Neural cell (in vitro differentiated cells): ENCODE measurements around the gene PAX2. TPM values are rescaled to one million over a fixed set of nuclear protein-coding genes. Genes with fewer than 3 reads are reported as not detected.

Source experiments
- H2AFZ ChIP-seq: fragments of 200-600, 300-800 bp; sonication (generic), shearing (Covaris generic); 2 replicates; pipeline ENCODE4 v1.6.0; 2014; ENCODE audit warnings: low read depth, mild to moderate bottlenecking, antibody characterized with exemption, low read length, moderate library complexity
- H3F3A ChIP-seq: fragments of 200-600 bp; shearing (Covaris generic); 2 replicates; pipeline ENCODE4 v1.6.1; 2016; ENCODE audit warnings: mild to moderate bottlenecking, moderate library complexity, mixed read lengths, antibody characterized with exemption, low read length; ENCODE audit not compliant: insufficient read depth, poor library complexity, severe bottlenecking
- H3K27ac ChIP-seq: fragments of 200-600, 300-800 bp; sonication (generic), shearing (Covaris generic); 2 replicates; pipeline ENCODE4 v1.5.1; 2014; ENCODE audit warnings: mild to moderate bottlenecking, low read length, moderate library complexity
- H3K27me3 ChIP-seq: fragments of 300-800, 200-600 bp; sonication (generic), shearing (Covaris generic); 2 replicates; pipeline ENCODE4 v1.6.0; 2014; ENCODE audit warnings: mild to moderate bottlenecking, low read depth, low read length, moderate library complexity; ENCODE audit not compliant: insufficient read depth
- H3K36me3 ChIP-seq: fragments of 300-800, 200-600 bp; sonication (generic), shearing (Covaris generic); 2 replicates; pipeline ENCODE4 v1.5.1; 2014; ENCODE audit warnings: mild to moderate bottlenecking, antibody characterized with exemption, low read length, moderate library complexity; ENCODE audit not compliant: insufficient read depth
- H3K4me2 ChIP-seq: fragments of 300-800, 200-600 bp; sonication (generic), shearing (Covaris generic); 2 replicates; pipeline ENCODE4 v1.6.0; 2014; ENCODE audit warnings: mild to moderate bottlenecking, low read length
- H3K4me3 ChIP-seq: fragments of 300-800, 200-600 bp; sonication (generic), shearing (Covaris generic); 2 replicates; pipeline ENCODE4 v1.5.1; 2014; ENCODE audit warnings: mild to moderate bottlenecking, low read length, moderate library complexity
- H3K79me2 ChIP-seq: fragments of 200-600 bp; shearing (Covaris generic); replicated peaks from 2 replicates; pipeline ENCODE4 v1.6.0; 2014; ENCODE audit warnings: mild to moderate bottlenecking, low read length, moderate library complexity; ENCODE audit not compliant: insufficient read depth
- H3K9ac ChIP-seq: fragments of 300-800, 200-600 bp; sonication (generic), shearing (Covaris generic); 2 replicates; pipeline ENCODE4 v1.6.1; 2016; ENCODE audit warnings: mild to moderate bottlenecking, low read length, mixed read lengths
- H3K9me2 ChIP-seq: fragments of 200-600 bp; shearing (Covaris generic); 2 replicates; pipeline ENCODE4 v1.6.1; 2016; ENCODE audit warnings: mild to moderate bottlenecking, low read length, mixed read lengths; ENCODE audit not compliant: insufficient read depth
- H3K9me3 ChIP-seq: fragments of 200-600, 300-800 bp; sonication (generic), shearing (Covaris generic); 2 replicates; pipeline ENCODE4 v1.6.1; 2016; ENCODE audit warnings: mild to moderate bottlenecking, mixed run types, low read length, moderate library complexity, mixed read lengths
- H4K20me1 ChIP-seq: fragments of 200-600 bp; shearing (Covaris generic); 2 replicates; pipeline ENCODE4 v1.6.1; 2016; ENCODE audit warnings: mild to moderate bottlenecking, mixed run types; ENCODE audit not compliant: insufficient read depth
- CTCF ChIP-seq: fragments of 450-650 bp; IDR thresholded peaks from 2 replicates; pipeline ENCODE4 v1.5.1; 2014; ENCODE audit warnings: antibody characterized with exemption, mild to moderate bottlenecking, moderate library complexity; ENCODE audit not compliant: poor library complexity, severe bottlenecking
- EP300 ChIP-seq: fragments of 450-650 bp; conservative IDR thresholded peaks from 2 replicates; pipeline ENCODE4 v1.6.1; 2014; ENCODE audit warnings: antibody characterized with exemption, mild to moderate bottlenecking, moderate library complexity; ENCODE audit not compliant: poor library complexity, severe bottlenecking
- EZH2 ChIP-seq: fragments of 200-600, 300-800 bp; shearing (Covaris generic), sonication (generic); IDR thresholded peaks from 2 replicates; pipeline ENCODE4 v1.6.1; 2014; ENCODE audit warnings: antibody characterized with exemption, low read length, borderline replicate concordance, mild to moderate bottlenecking; ENCODE audit not compliant: insufficient read depth, poor library complexity, severe bottlenecking
- MXI1 ChIP-seq: fragments of 450-650 bp; conservative IDR thresholded peaks from 2 replicates; pipeline ENCODE4 v1.6.1; 2014; ENCODE audit warnings: antibody characterized with exemption, mild to moderate bottlenecking; ENCODE audit not compliant: poor library complexity, severe bottlenecking
- POLR2AphosphoS5 ChIP-seq: IDR thresholded peaks from 2 replicates; pipeline ENCODE4 v1.6.1; 2012
- RAD21 ChIP-seq: fragments of 450-650 bp; conservative IDR thresholded peaks from 2 replicates; pipeline ENCODE4 v1.6.1; 2014; ENCODE audit warnings: antibody characterized with exemption, mild to moderate bottlenecking, moderate library complexity
- REST ChIP-seq: IDR thresholded peaks from 2 replicates; pipeline ENCODE4 v1.6.1; 2012; ENCODE audit warnings: borderline replicate concordance
- SMC3 ChIP-seq: fragments of 450-650 bp; conservative IDR thresholded peaks from 2 replicates; pipeline ENCODE4 v1.6.1; 2014; ENCODE audit warnings: antibody characterized with exemption, mild to moderate bottlenecking, moderate library complexity; ENCODE audit not compliant: poor library complexity
- TAF1 ChIP-seq: IDR thresholded peaks from 2 replicates; pipeline ENCODE4 v1.6.1; 2012; ENCODE audit warnings: low read depth
- polyA plus RNA-seq: library from polyadenylated mRNA; depleted of rRNA; stranded (reverse); fragments of >200 nt; gene quantifications from 2 replicates; pipeline ENCODE4 v1.2.3, GENCODE V29; 2014

The PAX2 gene
- polyA plus RNA-seq, 1 donor from 2014 or later = not detected

- no peak for TF ChIP-seq CTCF
Measured at GRCh38 chr10:100810091-100810834, 64.9 kb downstream of the PAX2 start (continued).

GRCh38 chr10:100810835-100811116, 65.4 kb downstream of the PAX2 start:
- H3K79me2 ChIP-seq = no peaks in the 10 kb centered on the region
- H3K4me3 ChIP-seq = no peak overlapping the region
- H3K9me3 ChIP-seq = no peaks in the 10 kb centered on the region
- H2AFZ ChIP-seq = no peak overlapping the region
- peaks cover 37% of the 10 kb centered on the region for H3K27me3 ChIP-seq
- H3K27ac ChIP-seq = no peak overlapping the region
- no peaks in the 10 kb centered on the region for H3K9me2 ChIP-seq
- no peak overlapping the region for H3K9ac ChIP-seq
- H3F3A ChIP-seq = no peaks in the 10 kb centered on the region
- no peaks in the 10 kb centered on the region for H3K36me3 ChIP-seq
- H3K4me2 ChIP-seq = no peak overlapping the region
- no peaks in the 10 kb centered on the region for H4K20me1 ChIP-seq
- TF ChIP-seq POLR2AphosphoS5 = no peak
- no peak for TF ChIP-seq SMC3
- no peak for TF ChIP-seq REST
- TF ChIP-seq MXI1 = no peak

- Histone ChIP-seq H3K4me3 (no peak overlapping the region), H3K9me2 (no peaks in the 10 kb centered on the region), H3K4me2 (no peak overlapping the region), H3K9ac (no peak overlapping the region), H3K9me3 (no peaks in the 10 kb centered on the region), H3K27ac (no peak overlapping the region), H3F3A (no peaks in the 10 kb centered on the region), H4K20me1 (no peaks in the 10 kb centered on the region), H3K79me2 (no peaks in the 10 kb centered on the region), H3K27me3 (peaks cover 42% of the 10 kb centered on the region), H2AFZ (no peak overlapping the region), H3K36me3 (no peaks in the 10 kb centered on the region)
- TF ChIP-seq EZH2 (no peak), SMC3 (no peak), EP300 (no peak), CTCF (no peak), REST (no peak), TAF1 (no peak), MXI1 (no peak), POLR2AphosphoS5 (no peak), RAD21 (no peak)
Measured at GRCh38 chr10:100811261-100811660, 65.9 kb downstream of the PAX2 start.
